Mucosa of descending colon (tissue), 3 donors: ENCODE measurements around the gene THAP7. TPM values are rescaled to one million over a fixed set of nuclear protein-coding genes. Genes with fewer than 3 reads are reported as not detected.
A peak's percentile ranks its signal among the peaks of the same experiment; 100 is the strongest.

Source experiments
- ATAC-seq: fragments of 200-7000 bp; cut with Tn5 transposase; one replicate; pipeline ENCODE4 v1.9.1; 2020; ENCODE audit warnings: mild to moderate bottlenecking, moderate library complexity
- DNase-seq, 3 donors: peaks; one replicate each; pipeline ENCODE4 v3.0.0-alpha.2; 2020
- H3K36me3 ChIP-seq: fragments of 200-600 bp; one replicate; pipeline ENCODE4 v1.8.0; 2021; ENCODE audit warnings: low read depth, mild to moderate bottlenecking
- H3K4me1 ChIP-seq: fragments of 200-600 bp; one replicate; pipeline ENCODE4 v1.8.0; 2021; ENCODE audit warnings: low read depth, mild to moderate bottlenecking
- H3K4me3 ChIP-seq: fragments of 200-600 bp; one replicate; pipeline ENCODE4 v1.8.0; 2021; ENCODE audit warnings: mild to moderate bottlenecking
- H3K9me3 ChIP-seq: fragments of 200-600 bp; one replicate; pipeline ENCODE4 v1.8.0; 2021; ENCODE audit warnings: mild to moderate bottlenecking
- intact Hi-C, 2 donors: fragments of 100-400 bp; cut with DNase I in 1 of 2; cut with micrococcal nuclease in 1 of 2; formaldehyde crosslinking; loops; one replicate each; pipeline versions ENCODE4 v1.11.0 to v1.11.1; 2022; cut with DNase I, micrococcal nuclease
- total RNA-seq, 3 donors: library from RNA; stranded (reverse); fragmentation: NEBNext Ultra II Directional in 2 of 3; extraction: Animal tissue kit (Norgen Biotek cat#: 25700) in 2 of 3; gene quantifications; one replicate each; pipeline versions ENCODE4 v1.2.1 to v1.2.4, GENCODE V29; 2021 to 2023
- TF ChIP-seq, protein P1 (sequence below): fragments of 200-600 bp; IDR thresholded peaks from one replicate; pipeline ENCODE4 v1.8.0; 2022; ENCODE audit warnings: antibody characterized with exemption, mild to moderate bottlenecking
- donor health status: DM: no; HTN: no; CAD: no; lungs with moderate emphysema.
- donor health status: DM: no; HTN: no; CAD: no.
- donor health status: DM: no; HTN: yes; CAD: no.

THAP7 gene
- total RNA-seq, 3 donors from 2014 or later = 16.8 to 27.8 (median 19.8) TPM

DNA sequence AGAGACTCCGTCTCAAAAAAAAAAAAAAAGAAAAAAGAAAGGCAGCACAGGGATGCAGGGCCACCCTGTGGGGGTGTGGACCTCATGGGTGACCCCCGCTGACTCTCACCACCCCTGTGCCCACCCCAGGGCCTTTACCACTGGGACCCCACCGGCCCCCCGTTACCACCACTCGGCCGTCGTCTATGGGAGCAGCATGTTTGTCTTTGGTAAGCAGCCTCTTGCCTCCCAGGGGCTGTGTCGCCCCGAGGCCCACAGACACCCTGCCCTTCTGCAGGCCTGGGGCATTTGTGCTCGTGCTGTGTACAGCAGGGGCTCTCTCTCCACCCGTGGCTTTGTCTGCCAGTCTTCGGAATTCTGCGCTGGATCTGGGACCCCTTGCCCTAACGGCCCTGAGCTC lies 14.5 kb downstream of the THAP7 start:
- TF ChIP-seq, protein P1, sequence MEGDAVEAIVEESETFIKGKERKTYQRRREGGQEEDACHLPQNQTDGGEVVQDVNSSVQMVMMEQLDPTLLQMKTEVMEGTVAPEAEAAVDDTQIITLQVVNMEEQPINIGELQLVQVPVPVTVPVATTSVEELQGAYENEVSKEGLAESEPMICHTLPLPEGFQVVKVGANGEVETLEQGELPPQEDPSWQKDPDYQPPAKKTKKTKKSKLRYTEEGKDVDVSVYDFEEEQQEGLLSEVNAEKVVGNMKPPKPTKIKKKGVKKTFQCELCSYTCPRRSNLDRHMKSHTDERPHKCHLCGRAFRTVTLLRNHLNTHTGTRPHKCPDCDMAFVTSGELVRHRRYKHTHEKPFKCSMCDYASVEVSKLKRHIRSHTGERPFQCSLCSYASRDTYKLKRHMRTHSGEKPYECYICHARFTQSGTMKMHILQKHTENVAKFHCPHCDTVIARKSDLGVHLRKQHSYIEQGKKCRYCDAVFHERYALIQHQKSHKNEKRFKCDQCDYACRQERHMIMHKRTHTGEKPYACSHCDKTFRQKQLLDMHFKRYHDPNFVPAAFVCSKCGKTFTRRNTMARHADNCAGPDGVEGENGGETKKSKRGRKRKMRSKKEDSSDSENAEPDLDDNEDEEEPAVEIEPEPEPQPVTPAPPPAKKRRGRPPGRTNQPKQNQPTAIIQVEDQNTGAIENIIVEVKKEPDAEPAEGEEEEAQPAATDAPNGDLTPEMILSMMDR = no peak
- no peak for DNase-seq
- H3K4me3 ChIP-seq = no peak overlapping the region
- intact Hi-C loops = loop anchor here in 1 of 2 donors (10.0 kb wide), 1 partner anchor 73 kb away; the partner anchor contains the start of gene CRKL
- H3K4me1 ChIP-seq = peaks cover 7% of the 10 kb centered on the region
- no peak for ATAC-seq
- peaks cover 5% of the 10 kb centered on the region for H3K36me3 ChIP-seq
- no peaks in the 10 kb centered on the region for H3K9me3 ChIP-seq

DNA sequence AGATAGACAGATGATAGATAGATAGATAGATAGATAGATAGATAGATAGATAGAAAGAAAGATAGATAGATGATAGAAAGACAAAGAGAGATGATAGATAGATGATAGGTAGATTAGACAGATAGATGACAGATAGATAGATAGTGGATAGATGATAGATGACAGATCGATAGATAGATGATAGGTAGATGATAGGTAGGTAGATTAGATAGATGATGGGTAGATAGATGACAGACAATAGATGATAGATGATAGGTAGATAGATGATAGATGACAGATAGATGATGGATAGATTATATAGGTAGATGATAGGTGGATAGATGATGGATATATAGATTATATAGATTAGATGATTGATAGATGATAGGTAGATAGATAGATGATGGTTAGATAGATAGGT lies 15.6 kb downstream of the THAP7 start:
- no peak for ATAC-seq
- H3K9me3 ChIP-seq = no peaks in the 10 kb centered on the region
- no peak overlapping the region for H3K4me3 ChIP-seq
- no peak for DNase-seq
- intact Hi-C loops = loop anchor here in 1 of 2 donors (10.0 kb wide), 1 partner anchor 72 kb away; the partner anchor contains the start of gene CRKL
- TF ChIP-seq, protein P1 = no peak
- H3K4me1 ChIP-seq = peaks cover 10% of the 10 kb centered on the region
- H3K36me3 ChIP-seq = peaks cover 5% of the 10 kb centered on the region

DNA sequence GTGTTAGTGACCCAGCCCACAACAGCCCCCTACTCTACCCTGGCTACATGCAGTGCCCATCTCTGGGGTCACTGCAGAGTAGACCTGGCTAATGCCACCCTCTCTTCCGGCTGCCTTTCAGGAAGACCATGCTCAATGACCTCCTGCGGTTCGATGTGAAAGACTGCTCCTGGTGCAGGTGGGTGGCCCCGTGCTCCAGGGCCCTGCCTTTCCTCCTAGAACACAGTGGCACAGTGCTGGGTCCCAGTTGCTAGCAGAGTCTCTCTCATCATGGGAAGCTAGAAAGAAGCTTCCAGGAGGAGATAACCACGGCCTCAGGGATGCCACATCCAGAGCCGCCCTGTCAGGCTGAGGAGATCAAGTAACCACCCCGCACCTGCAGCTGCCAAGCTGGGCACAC lies 16.2 kb downstream of the THAP7 start:
- Histone ChIP-seq H3K4me1 (peaks cover 16% of the 10 kb centered on the region), H3K9me3 (no peaks in the 10 kb centered on the region), H3K36me3 (peaks cover 5% of the 10 kb centered on the region), H3K4me3 (no peak overlapping the region)
- DNase-seq (no peak), ATAC-seq (no peak)
- TF ChIP-seq, protein P1 = no peak
- intact Hi-C loops = loop anchor here in 1 of 2 donors (10.0 kb wide), 1 partner anchor 71 kb away; the partner anchor contains the start of gene CRKL

DNA sequence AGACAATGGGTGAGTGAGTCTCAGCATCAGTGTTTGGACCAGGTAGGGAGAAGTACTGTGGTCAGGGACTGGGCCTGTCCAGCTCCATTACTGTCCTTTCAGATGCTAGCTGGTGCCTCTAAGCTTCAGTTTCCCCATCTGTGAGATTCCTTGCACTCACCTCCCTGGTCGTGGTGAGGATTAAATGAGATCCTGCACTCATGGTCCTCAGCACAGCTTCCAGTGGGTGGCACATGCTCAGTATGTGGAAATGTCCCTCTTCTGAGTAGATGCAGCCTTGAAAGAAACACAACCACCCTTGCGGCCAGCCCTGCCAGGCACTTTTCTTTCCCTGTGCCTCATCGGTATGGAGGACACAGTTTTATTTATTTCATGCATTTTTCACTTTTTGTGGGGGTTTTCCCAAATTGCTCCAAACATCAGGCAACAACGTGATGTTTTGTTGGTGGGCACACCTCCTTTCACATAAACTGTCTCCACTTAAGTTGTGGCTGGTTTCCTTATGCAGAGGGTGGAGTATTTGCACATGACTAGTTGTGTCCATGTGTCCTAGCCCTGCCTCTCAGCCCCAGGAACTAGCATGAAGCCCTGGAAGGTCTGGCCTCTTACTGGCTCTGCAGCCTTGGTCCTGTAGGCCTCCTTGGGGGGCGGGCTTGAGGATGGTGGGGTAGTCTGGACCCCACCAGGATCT lies 18.7 kb downstream of the THAP7 start:
- intact Hi-C loops = loop anchor here in 1 of 2 donors (10.0 kb wide), 1 partner anchor 68 kb away; the partner anchor contains the start of gene CRKL
- Histone ChIP-seq H3K9me3 (peaks cover 3% of the 10 kb centered on the region), H3K4me1 (peaks cover 27% of the 10 kb centered on the region), H3K36me3 (peaks cover 5% of the 10 kb centered on the region), H3K4me3 (no peak overlapping the region)
- DNase-seq = no peak
- ATAC-seq = no peak
- TF ChIP-seq, protein P1 = no peak

DNA sequence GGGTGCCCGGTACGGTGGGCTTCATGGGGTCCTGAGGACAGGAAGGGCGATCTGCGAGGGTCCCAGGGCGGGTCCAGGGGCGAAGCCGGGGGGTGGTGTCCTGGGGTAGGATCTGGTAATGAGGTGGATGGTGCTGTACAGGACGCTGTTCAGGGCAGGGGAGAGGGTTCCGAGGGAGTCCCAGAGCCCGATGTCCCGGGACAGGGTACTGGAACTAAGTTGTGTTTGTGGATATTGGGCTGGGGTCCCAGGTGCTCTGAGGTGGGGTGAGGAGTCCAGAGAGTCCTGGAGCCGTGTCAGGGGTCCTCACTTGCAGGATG lies 19.4 kb downstream of the THAP7 start:
- DNase-seq = no peak
- Histone ChIP-seq H3K4me1 (peaks cover 27% of the 10 kb centered on the region), H3K4me3 (peak overlapping the region; percentile 47), H3K36me3 (peaks cover 5% of the 10 kb centered on the region), H3K9me3 (peaks cover 5% of the 10 kb centered on the region)
- intact Hi-C loops = loop anchor here in 1 of 2 donors (10.0 kb wide), 1 partner anchor 68 kb away; the partner anchor contains the start of gene CRKL
- ATAC-seq = peak; percentile 16
- TF ChIP-seq, protein P1 = no peak
